Measurements from ENCODE around the gene INPP5J.
"Not testable (repeated sequence)": the region's sequence is repeated elsewhere in the genome, so short reads cannot be mapped to it uniquely, and the experiment has no call there.

INPP5J gene

GRCh38 chr22:31153357-31153756 is 30.6 kb downstream of the INPP5J start:
- no peak for DNase-seq

- DNase-seq: no peak
Observed at GRCh38 chr22:31154975-31155374, 32.2 kb downstream of the INPP5J start.

DNA sequence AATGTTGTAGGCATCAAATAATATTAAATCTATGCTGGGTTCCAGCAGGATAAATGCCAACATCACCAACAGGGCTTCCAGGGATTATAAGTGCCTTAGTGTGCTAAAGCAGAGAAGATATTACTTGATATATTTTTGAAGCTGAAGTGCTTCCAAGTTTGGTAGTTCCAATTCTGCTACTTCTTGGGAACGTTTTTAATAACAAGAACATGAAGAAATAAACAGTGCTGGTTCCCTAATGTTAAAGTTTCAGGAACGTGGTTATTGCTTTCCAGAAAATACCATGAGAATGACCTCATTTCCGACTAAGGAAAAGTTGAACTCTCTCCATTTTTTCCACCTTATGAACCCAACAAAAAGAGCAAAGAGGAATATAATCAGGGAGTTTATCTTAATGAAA is 32.7 kb downstream of the INPP5J start:
- DNase-seq: no peak

DNA sequence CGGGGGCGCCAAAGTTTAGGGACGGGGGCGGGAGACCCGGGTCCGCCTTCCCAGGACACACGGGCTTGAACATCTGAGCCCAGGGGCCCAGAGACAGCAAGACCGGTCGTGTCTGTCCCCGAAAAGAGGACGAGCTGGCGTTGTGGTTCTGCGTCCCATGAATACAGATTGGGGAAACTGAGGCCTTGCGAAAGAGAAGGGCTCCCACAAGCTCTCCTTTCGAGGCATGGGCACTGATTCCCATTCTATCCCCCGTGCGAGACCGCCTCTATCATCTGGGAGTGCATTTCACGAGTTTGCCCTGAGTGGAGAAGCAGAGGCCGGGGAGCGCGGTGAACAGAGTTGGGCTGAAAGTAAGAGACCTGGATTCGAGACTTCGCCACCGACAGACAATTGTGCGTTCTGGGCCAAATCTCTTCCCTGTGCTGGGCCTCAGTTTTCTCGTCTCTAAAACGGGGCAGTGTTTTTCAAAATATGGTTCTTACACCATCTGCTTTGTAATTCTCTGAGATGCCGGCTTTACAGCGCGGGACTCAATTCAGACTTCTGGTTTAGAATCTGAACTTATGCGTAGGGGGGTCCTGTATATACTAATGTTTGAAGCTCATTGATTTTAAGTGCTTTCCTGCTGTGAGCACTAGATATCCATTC is 37.7 kb downstream of the INPP5J start:
- peak; percentile 31 for DNase-seq

- no peak for DNase-seq
Observed at GRCh38 chr22:31161386-31161785, 38.6 kb downstream of the INPP5J start.

DNA sequence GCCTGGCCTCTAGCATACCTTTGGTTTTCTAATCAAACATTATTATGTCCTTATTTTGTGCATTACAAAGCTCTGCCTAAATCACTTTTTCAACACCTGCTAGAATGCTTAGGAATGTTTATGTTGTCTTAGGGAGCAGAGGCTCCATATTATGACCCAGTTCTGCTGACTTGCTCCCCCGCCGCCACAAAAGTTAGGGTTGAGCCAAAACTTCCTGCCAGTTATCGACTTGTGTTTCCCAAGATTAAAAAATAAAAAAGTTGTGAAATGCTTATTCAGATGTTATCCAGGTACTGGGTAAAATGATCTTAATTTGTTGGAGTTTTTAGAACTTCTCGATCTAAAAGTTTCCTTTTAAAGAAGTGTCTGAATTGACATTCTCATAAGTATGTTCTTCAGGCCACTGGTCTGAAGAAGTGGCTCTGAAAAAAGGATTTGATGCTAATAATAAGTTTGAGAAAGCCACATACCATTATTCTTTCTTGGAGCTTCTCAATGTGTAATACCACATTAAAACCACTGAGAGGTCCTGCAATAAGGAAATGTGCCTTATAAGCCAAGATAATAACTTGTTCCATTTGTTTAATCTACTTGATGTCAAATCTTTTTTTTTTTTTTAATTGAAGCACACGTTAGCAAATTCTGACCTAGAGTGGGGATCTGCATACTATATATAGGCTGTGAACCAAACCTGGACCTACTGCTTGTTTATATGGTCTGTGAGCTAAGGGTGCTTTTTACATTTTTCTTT is 39.4 kb downstream of the INPP5J start:
- no peak for DNase-seq

DNA sequence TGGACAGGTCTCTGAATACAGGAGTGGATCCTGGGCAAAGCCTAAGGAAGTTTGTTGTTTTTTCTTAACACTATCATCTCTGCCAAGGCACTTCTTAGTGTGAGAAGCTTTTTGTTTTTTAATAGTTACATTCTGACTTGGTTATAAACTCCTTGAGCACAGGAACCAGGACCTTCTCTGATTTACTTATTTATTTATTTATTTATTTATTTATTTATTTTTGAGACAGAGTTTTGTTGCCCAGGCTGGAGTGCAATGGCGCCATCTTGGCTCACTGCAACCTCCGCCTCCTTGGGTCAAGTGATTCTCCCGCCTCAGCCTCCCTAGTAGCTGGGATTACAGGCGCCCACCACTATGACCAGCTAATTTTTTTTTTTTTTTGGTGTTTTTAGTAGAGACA is 48.2 kb downstream of the INPP5J start:
- no peak for DNase-seq

- not testable (repeated sequence) for DNase-seq
Observed at GRCh38 chr22:31171734-31172133, 49.0 kb downstream of the INPP5J start.

DNA sequence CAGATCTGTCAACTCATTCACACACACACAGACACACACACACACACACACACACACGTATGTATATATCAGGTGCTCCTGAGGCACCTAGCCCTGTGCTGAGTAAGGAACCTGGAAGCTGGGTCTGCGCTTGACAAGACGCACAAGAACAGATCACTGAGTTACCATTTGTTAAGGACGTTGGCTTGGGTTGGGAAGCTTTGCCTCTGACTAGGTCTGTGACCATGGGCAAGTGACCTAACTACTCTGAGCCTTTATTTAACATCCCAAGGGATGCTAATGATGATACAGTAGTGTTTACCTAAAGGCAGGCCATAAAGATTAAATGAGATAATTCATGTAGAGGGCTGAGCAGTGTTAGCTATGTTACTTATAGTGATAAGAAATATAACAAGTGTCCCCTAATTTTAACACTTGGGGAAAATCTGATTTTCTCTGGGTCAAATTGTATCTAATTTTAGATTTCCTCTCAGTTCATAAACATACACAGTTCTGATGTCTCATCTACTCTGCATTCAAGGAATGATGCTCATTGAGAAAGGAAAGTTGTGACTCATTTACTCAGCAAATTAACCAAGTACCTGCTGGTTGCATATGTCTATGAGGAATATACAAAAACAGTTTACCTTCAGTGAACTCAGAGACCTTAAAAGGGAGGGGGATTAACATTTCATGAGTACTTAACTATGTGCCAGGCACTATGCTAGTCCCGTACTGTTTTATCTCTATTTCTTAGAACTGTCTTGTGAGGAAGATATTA is 50.8 kb downstream of the INPP5J start:
- DNase-seq: no peak

DNA sequence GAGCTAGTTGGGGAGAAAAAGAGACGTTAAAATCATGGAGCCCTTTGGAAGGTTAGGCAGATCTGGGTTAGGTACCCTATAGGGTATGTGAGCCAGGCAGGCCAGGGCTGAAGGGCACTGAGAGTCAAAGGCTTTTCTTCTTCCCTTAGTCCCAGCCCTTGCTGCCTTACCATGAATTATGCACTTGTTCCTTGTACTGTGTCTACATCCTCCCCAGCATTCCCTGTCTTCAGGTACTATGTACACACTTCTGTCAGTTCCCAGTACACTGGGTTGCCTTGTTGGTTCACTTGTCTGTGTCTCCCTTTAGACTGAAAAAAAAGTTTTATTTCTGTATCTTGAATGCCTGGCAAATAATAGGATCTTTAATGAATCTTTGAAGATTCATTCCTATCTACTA is 54.2 kb downstream of the INPP5J start:
- no peak for DNase-seq

DNA sequence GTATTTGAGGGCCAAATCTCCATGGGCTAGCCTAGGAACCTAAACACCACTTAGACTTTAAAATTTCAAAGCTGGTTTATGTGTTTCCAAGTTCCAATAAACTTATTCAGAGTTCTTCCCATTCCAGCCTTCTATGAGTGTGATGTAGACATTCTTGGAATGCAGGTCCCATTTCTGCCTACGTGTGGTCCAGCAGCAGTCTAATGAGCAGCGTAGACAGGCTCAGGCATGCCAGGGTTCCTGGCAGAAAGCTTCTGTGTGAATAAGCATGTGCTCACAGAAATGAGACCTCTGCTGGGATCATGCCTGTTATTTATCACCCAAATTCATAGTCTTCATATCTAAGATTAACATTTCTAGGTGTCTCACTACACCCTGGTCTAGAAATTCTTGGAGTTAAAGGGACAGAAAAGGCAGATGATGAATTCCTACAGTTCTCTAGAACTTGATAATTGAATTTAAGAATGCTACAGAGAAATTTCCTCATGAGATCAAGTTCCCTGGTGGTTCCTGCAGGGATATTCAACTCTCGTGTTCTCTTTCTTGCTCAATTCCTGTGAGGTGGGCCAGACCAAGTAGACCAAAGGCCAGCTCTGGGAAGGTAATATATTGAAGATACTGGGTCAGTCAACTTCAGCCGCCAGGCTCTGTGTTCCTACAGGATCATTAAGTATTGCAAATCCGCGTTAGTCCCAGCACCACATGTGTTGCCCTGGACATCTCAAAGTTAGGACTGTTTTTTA is 54.8 kb downstream of the INPP5J start:
- DNase-seq: no peak

DNA sequence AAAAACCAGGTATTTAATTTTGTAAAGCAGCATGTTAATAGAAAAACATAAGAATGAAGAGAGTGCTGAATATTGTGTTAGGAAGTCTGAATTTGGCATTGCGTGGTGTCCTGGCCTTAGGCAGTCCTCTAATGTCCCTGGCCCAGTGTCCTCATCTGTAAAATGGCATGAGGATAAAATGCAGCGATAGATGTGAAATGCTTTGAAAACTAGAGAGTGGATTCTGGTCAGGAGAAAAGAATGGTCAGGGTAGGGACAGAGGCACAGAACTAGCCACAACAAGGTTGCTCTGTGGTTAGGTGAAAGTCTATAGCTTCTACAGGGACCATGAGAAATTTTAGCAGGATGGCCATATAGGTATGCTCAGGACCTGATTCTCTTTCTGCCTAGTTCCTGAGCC is 56.1 kb downstream of the INPP5J start:
- DNase-seq: no peak

- DNase-seq: no peak
Observed at GRCh38 chr22:31179345-31179744, 56.6 kb downstream of the INPP5J start.

- no peak for DNase-seq
Observed at GRCh38 chr22:31184015-31184414, 61.2 kb downstream of the INPP5J start.

All from CD4-positive, alpha-beta T cell treated with Interleukin-17A for 4 hours (primary cell).